Fibroblast of mammary gland (primary cell): ENCODE data around the gene DNAH10.

Source experiments
- DNase-seq: peaks from one replicate; pipeline ENCODE4 v3.0.0-alpha.2; 2010; ENCODE audit warnings: low read depth
- H3K4me3 ChIP-seq: 2 replicates; pipeline ENCODE4 v1.5.1; 2011; ENCODE audit warnings: low read depth, mild to moderate bottlenecking, low read length, moderate library complexity; ENCODE audit not compliant: control insufficient read depth
- TF ChIP-seq, protein P1 (sequence below): conservative IDR thresholded peaks from 2 replicates; pipeline ENCODE4 v1.5.1; 2011; ENCODE audit warnings: low read depth, low read length, inconsistent platforms; ENCODE audit not compliant: control insufficient read depth, insufficient read depth

DNAH10 gene

GRCh38 chr12:123967121-123967586, 205.1 kb downstream of the DNAH10 start:
- no peak overlapping the region for H3K4me3 ChIP-seq
- TF ChIP-seq, protein P1, sequence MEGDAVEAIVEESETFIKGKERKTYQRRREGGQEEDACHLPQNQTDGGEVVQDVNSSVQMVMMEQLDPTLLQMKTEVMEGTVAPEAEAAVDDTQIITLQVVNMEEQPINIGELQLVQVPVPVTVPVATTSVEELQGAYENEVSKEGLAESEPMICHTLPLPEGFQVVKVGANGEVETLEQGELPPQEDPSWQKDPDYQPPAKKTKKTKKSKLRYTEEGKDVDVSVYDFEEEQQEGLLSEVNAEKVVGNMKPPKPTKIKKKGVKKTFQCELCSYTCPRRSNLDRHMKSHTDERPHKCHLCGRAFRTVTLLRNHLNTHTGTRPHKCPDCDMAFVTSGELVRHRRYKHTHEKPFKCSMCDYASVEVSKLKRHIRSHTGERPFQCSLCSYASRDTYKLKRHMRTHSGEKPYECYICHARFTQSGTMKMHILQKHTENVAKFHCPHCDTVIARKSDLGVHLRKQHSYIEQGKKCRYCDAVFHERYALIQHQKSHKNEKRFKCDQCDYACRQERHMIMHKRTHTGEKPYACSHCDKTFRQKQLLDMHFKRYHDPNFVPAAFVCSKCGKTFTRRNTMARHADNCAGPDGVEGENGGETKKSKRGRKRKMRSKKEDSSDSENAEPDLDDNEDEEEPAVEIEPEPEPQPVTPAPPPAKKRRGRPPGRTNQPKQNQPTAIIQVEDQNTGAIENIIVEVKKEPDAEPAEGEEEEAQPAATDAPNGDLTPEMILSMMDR, result no peak
- DNase-seq, result peak; percentile 42

DNA sequence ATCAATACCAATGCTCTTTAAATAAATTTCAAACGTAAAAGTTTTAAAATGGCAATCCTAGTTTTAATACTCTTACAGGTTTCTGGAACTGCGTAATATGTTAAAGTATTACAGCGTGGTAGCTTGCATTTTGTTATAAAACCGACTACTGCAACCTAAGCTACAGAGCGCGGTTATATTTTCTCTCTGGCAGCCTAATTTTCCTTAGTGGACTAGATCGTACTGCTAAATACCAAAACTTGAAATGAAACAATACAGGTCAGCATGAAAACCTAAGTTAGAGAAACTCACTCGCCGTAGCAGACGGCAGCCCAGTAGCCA, 209.3 kb downstream of the DNAH10 start:
- DNase-seq, result no peak
- TF ChIP-seq, protein P1, result no peak
- H3K4me3 ChIP-seq, result peak overlapping the region; percentile 64

DNA sequence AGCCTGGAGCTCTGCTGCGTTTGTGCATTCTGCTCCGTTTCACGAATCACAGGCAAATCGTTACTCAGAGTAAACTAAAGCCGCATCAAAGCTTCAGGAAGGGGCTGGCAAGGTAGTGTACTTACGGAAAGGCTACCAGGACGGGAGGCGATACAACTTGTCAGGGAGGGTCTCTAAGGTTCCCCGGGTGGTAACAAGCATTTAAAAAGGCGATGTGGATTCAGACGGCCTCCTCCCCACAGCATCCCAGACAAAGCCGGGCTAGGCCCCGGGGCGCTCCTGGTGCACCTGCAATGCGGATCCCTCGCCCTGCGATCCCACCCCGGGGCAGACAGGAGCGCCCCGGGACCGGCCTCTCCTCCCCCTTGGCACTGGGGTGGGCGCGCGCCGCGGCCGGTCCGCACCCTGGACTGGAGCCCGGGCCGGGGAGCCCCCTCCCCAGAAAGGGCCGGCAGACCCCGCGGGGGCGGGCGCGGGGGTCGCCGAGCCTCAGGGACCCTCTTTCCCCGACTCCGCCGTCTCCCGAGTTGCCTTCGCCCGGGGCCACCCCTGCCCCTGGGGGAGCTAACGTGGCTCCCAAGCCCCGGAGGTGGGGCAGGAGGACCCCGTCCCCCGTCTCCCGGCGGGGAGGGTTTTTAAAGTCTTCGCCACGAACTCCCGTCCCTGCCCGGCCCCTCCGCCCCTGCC, 209.8 kb downstream of the DNAH10 start:
- DNase-seq, result peak; percentile 39
- H3K4me3 ChIP-seq, result peak overlapping the region; percentile 64
- TF ChIP-seq, protein P1, result no peak

GRCh38 chr12:123972457-123973401, 210.6 kb downstream of the DNAH10 start, which contains the start of the genes CCDC92 and ZNF664:
Gene CCDC92, minus strand, starts transcription at chr12:123972831. Its CDS starts 28,526 bp downstream, at chr12:123944305.
Gene ZNF664, plus strand, starts transcription at chr12:123973215. Its CDS starts 38,930 bp downstream, at chr12:124012145.
- TF ChIP-seq, protein P1, result no peak
- peak within 1 kb of the TSS; percentile 64 for H3K4me3 ChIP-seq
- DNase-seq, result peak; percentile 82

DNA sequence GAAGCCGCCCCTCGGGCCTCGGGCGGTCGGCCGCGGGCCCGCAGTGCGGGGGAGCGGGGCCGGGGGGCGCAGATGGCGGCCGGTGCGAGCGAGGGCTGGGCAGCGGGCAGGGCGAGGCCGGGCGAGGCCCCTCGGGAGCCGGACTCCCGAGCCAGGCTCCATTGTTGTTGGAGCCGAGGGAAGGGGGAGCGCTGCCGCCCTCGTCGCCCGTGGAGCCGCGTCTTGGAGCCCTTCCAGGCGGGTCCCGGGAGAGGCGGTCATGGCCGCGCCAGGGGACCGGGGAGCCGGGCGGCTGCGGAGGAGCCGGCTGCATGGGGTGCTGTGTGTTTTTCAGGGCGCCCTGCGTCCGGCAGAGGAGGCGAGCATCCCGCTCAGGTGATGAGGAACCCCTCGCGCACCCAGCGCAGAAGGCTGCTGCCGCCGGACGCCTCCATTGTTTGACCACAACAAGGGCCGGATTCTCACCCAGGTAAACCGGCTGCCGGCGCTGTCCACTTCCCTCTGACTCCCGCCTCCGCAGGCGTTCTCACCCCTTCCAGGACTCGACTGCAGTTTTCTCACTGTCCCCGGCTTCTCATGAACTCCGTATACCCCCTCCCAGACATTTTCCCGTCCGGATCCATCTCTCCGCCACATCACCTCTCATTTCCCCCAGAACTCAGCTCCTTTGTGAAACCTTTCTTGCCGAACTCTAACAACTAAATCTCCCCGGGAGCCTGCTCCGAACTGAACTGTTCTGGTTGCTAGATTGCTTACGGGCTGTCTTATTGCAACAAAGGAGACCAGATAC, 211.6 kb downstream of the DNAH10 start:
- DNase-seq, result no peak
- peak overlapping the region; percentile 62 for H3K4me3 ChIP-seq
- TF ChIP-seq, protein P1, result no peak

DNA sequence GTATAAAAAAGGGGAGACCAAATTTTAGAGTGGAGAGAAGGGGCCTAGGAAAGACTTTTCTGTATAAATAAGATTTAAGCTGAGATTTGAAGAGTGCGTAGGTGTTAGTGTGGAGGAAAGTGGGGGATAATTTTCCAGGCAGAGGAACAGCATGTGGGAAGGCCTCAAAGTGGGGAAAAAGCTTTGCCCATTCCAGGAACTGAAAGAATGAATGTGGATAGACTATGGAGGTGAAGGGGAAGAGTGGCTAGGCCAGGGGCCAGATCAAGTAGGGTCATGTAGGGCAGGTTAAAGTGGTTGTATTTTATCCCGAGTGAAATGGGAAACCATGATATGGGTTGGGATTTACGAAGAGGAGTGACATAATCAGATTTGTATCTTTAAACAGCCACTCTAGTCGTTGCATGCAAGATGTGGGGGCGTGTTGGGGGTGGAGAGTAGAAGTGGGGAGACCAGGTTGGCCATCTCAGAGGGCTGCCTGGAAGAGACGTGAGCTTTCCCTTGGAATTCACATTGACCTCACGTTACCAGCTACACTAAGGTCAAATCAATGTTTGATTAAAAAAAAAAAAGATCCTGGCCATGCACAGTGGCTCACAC, 214.2 kb downstream of the DNAH10 start:
- TF ChIP-seq, protein P1, result no peak

More for the DNA sequence above, 214.2 kb downstream of the DNAH10 start:
- no peak overlapping the region for H3K4me3 ChIP-seq
- DNase-seq, result no peak
